NCI-H2196 treated with DMSO at 0.1 percent for 48 hours (cell line): ENCODE results near the gene PTPRR.

Experiments used
- DNase-seq: peaks from one replicate; lab custom pipeline; 2025; ENCODE audit not compliant: unreplicated experiment; lab: John Stamatoyannopoulos, UW

Gene PTPRR

GRCh38 chr12:70711831-70712230, 208.7 kb downstream of the PTPRR start:
- no peak for DNase-seq

DNA sequence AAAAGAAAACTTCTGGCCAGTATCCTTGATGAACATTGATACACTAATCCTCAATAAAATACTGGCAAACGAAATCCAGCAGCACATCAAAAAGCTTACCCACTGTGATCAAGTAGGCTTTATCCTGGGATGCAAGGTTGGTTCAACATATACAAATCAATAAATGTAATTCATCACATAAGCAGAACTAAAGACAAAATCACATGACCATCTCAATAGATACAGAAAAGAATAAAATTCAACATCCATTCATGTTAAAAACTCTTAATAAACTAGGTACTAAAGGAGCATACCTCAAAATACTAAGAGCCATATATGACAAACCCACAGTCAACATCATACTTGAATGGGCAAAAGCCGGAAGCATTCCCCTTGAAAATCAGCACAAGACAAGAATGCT, 211.5 kb downstream of the PTPRR start:
- no peak for DNase-seq

DNA sequence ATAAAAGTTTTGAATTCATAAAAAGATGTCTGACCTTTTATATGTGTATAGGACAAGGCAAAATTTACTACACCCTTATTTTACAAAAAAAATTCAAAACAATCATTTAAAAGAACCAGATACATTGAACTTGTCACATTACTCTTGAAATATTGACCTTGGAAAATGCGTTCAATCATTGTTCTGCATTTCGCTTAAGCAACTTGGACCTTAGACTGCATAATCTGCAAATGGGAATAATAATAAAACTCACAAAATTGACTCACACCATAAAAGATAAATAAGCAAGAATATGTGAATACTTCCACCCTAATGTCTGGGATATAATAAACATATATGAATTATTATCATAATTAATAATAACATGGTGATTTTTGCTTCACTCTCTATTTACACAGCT, 213.9 kb downstream of the PTPRR start:
- DNase-seq = no peak

GRCh38 chr12:70698345-70698744, 222.2 kb downstream of the PTPRR start:
- no peak for DNase-seq

DNA sequence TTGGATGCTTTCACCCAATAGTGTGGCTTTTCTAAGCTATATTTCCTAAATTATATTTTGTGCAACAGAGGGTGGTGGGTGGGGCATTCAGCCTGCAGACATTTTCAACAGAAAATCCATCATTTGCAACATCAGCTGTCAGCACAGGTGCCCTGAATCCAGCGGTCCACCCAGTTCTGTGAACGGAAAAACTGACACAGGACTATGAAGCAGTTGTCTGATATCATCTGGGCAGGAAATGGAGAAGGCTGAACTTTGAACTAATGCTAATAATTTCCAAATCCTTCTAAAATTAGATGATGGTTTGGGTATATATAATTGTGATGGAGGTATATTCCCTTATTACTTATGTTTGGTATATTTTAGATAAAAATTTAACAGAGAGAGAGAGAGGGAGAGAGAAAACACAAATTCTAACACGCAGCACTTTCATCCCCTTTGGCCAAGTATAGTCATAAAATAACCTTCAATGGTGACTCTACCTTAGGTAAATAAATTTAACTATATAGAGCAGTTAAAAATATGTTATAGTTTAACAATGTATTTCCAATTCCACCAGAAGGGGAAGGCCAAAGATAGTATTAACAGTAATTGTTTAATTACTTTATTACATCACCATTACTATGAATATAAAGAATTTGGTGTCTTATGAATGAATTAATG, 225.0 kb downstream of the PTPRR start:
- no peak for DNase-seq

- DNase-seq = no peak
Measured at GRCh38 chr12:70692681-70693288, 227.8 kb downstream of the PTPRR start.

DNA sequence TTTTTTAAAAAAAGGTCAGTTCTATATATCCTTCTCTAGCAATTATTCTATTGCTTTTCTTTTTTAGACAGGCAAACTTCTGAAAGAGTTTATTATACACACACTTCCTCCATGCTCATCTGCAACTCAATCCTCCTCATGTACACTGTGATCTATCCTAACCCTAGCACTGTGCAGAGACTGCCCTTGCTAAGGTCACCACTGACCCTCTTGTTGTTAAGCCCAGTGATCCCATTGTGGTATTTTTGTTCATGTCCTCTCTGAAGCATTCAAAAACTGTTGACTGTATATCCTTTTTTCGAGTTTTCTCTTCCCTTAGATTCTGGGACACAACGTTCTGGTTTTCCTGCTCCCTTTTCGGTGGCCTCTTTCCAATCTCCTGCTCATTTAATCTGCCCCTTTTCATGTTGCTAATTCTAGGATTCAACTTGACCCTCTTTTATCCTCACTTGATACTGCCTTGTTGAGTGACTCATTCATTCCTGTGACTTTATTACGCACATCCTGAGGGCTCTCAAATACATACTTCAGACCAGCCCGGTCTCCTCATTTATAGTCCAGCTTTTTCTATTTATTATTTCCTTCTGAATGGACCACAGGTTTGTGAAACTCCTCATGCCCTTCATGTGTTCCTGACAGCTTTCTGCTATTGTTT, 229.4 kb downstream of the PTPRR start:
- no peak for DNase-seq

GRCh38 chr12:70686907-70687306, 233.6 kb downstream of the PTPRR start:
- no peak for DNase-seq

GRCh38 chr12:70686299-70686698, 234.2 kb downstream of the PTPRR start:
- no peak for DNase-seq

DNA sequence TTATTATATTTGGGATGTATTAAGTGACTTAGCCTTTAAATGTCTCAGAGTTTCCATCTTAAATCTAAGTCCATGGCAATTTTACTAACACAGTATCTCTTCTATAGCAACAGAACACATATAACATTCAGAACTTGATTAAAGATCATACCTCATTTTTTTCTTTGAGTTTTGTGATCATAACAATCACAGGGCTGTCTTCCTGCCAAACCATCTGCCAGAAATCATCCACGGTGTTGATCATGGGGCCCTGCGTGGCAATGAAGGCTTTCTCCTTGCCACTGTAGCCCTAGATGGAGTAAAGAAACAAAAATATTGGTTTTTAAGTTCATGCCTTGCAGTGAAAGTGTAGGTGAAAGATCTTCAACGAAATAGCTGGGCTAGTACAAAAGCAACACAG, 236.6 kb downstream of the PTPRR start:
- no peak for DNase-seq

DNA sequence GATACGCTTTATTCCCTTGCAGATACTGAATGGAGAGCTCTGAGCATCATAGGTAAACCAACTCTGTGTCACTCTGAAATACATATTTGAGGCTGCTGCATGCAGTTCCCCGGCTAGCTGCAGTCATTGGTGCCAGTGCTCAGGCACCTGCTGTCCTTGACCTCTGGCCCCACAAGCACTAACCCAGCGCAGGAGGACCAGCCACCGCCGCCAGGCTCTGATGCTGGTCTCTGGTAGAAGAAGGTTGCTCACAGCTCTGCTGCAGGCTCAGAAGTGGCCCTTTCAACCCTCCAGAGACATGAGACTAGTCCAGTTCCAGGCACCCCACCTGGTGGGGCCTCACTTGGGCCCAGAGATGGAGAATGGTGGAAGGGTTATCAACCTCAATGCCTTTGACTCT, 248.8 kb downstream of the PTPRR start:
- DNase-seq = no peak

- DNase-seq = no peak
Measured at GRCh38 chr12:70670948-70671347, 249.6 kb downstream of the PTPRR start.

GRCh38 chr12:70667253-70667652, 253.3 kb downstream of the PTPRR start:
- DNase-seq = no peak

GRCh38 chr12:70666364-70666763, 254.2 kb downstream of the PTPRR start:
- no peak for DNase-seq

GRCh38 chr12:70664465-70664881, 256.1 kb downstream of the PTPRR start:
- DNase-seq = no peak

- no peak for DNase-seq
Measured at GRCh38 chr12:70663838-70664237, 256.7 kb downstream of the PTPRR start.

DNA sequence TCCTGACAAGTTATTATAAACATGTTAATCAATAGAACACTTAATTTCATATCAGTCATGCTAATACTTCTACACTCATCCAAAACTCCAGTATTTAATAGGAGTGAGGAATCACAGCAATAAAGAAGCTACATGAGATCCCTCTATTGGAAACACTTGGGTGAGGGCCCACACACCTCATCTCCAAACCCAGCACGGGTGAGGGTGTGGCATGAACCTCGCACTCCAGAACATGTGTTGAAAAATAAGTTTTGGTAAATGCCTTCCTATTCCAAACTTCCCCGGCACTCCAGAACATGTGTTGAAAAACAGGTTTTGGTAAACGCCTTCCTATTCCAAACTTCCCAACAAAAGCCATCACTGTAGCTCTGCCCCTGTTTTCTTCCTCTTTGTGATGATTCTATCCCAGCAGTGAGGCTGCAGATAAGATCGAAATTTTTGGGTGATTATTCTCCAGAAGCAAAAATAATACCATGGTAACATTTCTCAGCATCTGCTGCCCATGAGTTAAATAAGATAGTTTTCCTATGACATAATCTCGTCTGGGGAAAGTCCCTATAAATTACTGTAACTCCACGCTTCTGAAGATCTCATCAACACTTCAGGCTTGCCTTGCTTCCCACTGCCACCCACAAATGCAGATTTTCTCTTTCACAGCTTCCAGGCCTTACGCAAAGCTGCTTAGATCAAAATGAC, 258.9 kb downstream of the PTPRR start:
- DNase-seq = no peak

DNA sequence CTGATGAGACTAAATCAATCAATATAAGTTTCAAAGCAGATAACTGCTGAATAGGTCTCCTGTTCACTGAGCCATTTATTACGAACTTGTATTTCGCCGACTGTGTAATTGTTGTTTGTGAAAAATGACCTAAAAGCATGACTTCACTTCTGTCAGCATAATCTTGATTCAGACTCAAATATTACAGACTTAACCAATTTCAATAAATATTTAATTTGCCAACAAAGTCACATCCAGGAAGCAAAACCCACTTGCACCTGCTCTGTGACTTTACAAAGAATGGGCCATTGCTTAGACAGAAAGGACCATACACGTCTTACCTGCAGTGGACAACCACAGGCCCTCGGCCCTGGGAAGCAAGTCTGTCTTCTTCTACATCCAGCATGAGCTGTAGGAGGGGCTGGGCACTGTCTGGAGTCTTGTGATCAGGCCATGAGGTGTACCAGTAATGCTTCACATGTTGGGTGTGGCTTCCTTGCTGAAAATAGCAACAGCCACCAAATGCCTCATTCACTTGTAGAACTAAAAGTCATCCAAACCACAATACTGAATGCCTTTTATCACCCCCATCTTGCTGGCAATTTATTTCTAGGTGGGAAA, 259.8 kb downstream of the PTPRR start:
- DNase-seq = no peak

- DNase-seq = no peak
Measured at GRCh38 chr12:70660002-70660604, 260.4 kb downstream of the PTPRR start.

DNA sequence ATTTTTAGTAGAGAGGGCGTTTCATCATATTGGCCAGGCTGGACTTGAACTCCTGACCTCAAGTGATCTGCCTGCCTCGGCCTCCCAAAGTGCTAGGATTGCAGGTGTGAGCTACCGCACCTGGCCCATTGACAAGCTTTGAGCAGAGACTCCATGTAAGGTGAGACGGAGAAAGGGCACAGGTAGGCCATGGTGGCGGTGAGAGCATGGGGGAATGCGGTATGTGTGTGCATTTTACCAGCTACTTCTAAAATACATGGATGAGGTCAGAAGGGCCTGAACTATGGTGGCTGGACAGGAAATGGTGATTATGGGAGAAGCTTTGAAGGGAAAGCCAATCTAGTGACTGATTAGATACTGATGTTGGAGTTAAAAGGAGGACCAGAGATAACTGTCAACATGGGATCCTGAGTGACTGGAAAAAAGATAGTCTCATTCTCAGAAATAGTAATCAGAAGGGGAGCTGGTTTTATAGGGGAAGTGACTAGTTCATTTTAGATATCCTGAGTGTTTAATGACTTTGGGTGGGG, 261.4 kb downstream of the PTPRR start:
- no peak for DNase-seq
